ENCODE results near the gene TLR6.
"Not testable (repeated sequence)": the region's sequence is repeated elsewhere in the genome, so short reads cannot be mapped to it uniquely, and the experiment has no call there.

TLR6 gene

DNA sequence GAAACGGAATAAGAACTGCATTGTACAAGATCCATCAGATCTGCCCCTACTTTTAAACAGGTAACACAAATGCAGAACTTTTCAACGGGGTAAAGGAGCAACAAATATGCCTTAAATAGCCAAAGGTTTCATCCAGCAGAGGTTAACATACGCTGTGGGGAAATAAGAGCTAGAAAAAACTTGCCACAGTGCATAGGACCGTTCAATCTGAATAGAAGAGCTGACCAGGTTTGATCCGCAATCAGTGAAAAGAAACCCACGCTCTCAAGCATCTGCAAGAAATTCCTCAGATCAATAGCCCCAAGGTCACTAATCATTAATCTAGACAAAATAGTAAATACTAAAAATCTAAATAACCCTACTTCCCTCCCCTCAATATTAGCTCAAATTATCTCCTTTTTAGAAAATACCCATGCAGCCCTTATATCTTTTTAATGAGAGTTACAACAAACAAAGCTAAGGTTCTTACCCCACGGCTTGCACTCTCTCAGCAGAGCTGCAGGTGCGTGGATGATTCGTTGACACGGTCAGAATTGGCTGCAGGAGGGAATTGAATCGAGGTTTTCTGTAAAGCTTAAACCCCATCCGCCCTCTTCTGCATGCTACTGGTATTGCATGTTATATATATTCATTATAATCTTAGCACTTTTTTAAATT lies 74.0 kb downstream of the TLR6 start, which contains the start of gene TLR10:
Gene TLR10 (minus strand): TSS at position 539 of the 657 bp plus-strand sequence. CDS start 7,400 bp downstream, outside the sequence.
- DNase-seq, result peak; percentile 34

DNA sequence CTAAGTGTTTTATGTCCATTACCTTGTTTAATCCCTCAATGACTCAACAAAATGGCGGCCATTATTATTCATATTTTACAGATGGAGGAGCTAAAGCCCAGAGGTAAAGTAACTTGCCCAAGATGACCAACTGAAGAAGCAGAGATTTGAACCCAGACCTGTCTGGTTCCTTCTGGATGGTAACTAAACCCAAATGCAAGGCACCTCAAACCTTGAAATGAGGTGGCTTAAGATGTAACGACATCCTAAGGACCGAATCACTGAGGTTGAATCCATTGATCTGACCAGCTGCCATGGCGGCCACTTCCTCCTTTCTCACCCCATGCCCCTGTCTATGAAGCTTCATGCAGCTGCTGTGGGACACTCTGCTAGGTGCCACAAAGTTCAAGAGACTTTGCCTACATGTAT lies 74.8 kb downstream of the TLR6 start:
- no peak for DNase-seq

DNA sequence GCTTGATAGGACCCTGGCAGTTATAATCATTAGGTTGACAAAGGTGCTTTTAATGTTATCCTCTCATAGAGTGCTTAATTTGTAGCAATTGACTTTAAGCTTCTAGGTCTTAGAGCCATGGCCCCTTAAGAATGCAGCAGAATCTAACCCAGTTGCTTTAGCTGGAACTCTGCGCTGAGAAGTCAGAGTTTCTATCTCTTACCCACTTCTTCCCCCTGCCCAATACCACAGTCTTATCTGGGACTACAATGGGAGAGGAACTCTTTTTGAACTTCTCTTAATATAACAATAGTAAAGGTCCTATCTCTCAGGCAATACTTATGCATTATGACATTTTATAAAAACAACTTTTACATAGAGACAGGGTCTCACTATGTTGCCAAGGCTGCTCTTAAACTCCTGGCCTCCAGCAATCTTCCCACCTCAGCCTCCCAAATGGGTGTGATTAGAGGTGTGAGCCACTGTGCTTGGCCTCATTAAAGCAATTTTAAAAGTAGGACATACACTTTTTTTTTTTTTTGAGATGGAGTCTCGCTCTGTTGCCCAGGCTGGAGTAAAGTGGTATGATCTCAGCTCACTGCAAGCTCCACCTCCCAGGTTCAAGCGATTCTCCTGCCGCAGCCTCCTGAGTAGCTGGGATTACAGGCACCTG lies 75.7 kb downstream of the TLR6 start:
- no peak for DNase-seq

DNA sequence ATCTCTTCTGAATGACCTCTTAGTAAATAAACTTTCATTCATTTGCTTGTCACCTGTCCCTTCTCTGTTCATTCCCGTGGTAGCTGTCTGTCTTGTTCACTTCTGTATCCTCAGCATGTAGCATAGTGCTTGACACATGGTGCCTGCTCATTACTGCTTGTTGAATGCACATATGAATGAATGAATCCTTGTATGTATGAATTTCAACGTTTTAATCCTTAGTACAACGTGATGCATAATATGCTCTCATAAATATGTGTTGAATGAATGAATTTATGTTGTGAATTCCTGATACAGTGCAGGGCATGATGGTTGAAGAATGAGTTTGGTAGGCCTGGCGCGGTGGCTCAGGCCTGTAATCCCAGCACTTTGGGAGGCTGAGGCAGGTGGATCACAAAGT lies 76.8 kb downstream of the TLR6 start:
- DNase-seq, result no peak

DNA sequence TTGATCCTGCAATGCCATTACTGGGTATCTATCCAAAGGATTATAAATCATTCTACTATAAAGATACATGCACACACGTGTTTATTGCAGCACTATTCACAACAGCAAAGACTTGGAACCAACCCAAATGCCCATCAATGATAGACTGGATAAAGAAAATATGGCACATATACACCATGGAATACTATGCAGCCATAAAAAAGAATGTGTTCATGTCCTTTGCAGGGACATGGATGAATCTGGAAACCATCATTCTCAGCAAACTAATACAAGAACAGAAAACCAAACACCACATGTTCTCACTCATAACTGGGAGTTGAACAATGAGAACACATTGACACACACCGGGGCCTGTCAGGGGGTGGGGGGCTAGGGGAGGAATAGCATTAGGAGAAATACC lies 78.7 kb downstream of the TLR6 start:
- DNase-seq, result not testable (repeated sequence)

DNA sequence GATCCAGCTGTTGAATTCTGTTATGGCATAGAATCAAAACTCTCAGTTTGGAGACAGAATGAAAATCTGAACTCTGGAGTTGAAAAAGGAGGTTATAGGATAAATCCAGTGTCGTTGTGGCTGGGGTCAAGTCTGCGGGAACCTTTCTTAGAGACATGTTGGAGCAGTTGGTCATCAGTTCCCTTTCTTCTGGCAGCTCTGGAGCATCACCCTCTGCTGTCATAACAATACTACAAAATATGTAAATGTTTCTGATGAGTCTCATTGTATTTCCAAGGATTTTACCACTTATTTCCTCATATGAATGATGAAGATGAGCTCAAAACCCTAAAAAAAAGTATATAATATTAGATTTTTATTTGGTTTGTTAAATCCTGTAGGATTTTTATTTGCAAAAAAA lies 81.3 kb downstream of the TLR6 start:
- no peak for DNase-seq

DNA sequence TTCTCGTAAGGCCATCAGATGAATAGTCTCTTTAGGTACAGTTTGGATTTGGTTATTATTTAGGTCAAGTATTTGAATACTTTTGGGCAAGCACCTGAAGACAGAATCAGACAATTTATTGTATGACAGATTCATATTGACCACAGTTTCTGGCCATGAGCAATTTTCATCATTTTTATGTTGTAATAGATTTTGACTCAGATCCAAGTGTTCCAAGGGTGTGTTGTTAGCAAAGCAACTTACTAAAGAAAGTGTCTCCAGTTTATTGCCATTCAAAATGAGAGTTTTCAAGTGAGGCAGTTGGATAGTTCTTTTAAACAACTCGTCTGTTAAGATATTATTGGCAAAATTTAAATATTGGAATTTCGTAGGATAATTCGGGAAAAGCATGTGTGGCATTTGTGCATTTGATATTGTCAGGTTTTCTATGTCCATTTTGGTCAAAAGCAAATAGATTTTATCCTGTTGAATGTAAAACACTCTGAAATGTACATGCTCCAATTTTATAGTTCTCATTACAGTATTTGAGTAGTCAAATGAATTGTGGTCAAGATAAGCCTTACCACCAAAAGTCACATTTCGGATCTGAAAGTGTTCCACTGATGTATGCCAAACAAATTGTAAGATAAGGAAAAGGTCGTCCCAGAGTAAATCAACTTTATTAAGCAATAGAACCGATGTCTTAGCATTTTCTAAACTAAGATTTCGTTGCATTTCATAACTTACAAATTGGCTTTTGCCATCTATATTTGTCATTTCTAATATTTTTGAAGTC lies 82.2 kb downstream of the TLR6 start:
- DNase-seq, result no peak
